ENCODE data around the gene PARP1.

DNA sequence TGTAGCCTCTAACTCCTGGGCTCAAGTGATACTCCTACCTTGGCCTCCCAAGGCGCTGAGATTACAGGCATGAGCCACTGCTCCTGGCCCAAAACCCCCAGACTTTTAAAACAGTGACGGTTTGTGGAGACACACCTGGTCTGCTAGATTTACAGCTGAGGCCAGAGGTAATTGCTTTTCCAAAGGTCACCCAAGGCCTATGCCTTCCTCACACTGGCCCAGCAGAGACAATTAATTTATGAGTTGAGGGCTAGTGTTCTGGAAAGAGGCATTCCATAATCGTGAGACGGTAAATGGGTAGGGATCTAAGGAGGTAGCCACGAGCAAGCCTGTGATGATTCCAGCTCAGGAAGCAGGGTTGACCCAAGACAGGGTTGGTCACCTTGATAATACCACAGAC, 12.4 kb upstream of the PARP1 start:
- TF ChIP-seq, protein P1, sequence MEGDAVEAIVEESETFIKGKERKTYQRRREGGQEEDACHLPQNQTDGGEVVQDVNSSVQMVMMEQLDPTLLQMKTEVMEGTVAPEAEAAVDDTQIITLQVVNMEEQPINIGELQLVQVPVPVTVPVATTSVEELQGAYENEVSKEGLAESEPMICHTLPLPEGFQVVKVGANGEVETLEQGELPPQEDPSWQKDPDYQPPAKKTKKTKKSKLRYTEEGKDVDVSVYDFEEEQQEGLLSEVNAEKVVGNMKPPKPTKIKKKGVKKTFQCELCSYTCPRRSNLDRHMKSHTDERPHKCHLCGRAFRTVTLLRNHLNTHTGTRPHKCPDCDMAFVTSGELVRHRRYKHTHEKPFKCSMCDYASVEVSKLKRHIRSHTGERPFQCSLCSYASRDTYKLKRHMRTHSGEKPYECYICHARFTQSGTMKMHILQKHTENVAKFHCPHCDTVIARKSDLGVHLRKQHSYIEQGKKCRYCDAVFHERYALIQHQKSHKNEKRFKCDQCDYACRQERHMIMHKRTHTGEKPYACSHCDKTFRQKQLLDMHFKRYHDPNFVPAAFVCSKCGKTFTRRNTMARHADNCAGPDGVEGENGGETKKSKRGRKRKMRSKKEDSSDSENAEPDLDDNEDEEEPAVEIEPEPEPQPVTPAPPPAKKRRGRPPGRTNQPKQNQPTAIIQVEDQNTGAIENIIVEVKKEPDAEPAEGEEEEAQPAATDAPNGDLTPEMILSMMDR (IDR thresholded peaks at IDR 0.05): no peak
- TF ChIP-seq EZH2phosphoT487 (IDR thresholded peaks at IDR 0.05): no peak

Data from neural progenitor cell (in vitro differentiated cells).